Measurements from ENCODE around the gene TNFRSF18.
"Not testable (repeated sequence)": the region's sequence is repeated elsewhere in the genome, so short reads cannot be mapped to it uniquely, and the experiment has no call there.

TNFRSF18 gene

GRCh38 chr1:1178794-1179331 lies 27.5 kb downstream of the TNFRSF18 start:
- no peak for DNase-seq (ENCODE audit: low read depth)
- no peak for TF ChIP-seq CTCF (IDR thresholded peaks at IDR 0.05; ENCODE audit: low read length, missing control alignments)
- H3K4me3 ChIP-seq (replicated peaks; ENCODE audit: low read depth, low read length) = no peak overlapping the region

GRCh38 chr1:1177452-1178206 lies 28.8 kb downstream of the TNFRSF18 start:
- no peak for TF ChIP-seq CTCF (IDR thresholded peaks at IDR 0.05; ENCODE audit: low read length, missing control alignments)
- no peak overlapping the region for H3K4me3 ChIP-seq (replicated peaks; ENCODE audit: low read depth, low read length)
- no peak for DNase-seq (ENCODE audit: low read depth)

- no peak overlapping the region for H3K4me3 ChIP-seq (replicated peaks; ENCODE audit: low read depth, low read length)
- DNase-seq (ENCODE audit: low read depth) = no peak
- TF ChIP-seq CTCF (IDR thresholded peaks at IDR 0.05; ENCODE audit: low read length, missing control alignments) = no peak
These were observed 29.5 kb downstream of the TNFRSF18 start for GRCh38 chr1:1176931-1177330.

GRCh38 chr1:1176063-1176761 lies 30.2 kb downstream of the TNFRSF18 start:
- not testable (repeated sequence) for DNase-seq (ENCODE audit: low read depth); H3K4me3 ChIP-seq (replicated peaks; ENCODE audit: low read depth, low read length)

GRCh38 chr1:1175221-1176062 lies 30.9 kb downstream of the TNFRSF18 start:
- no peak for DNase-seq (ENCODE audit: low read depth)
- no peak for TF ChIP-seq CTCF (IDR thresholded peaks at IDR 0.05; ENCODE audit: low read length, missing control alignments)

GRCh38 chr1:1173793-1174415 lies 32.5 kb downstream of the TNFRSF18 start, which contains the start of gene TTLL10:
Gene TTLL10 (plus strand): TSS chr1:1173880. CDS start chr1:1179216, 5,336 bp downstream.
- H3K4me3 ChIP-seq (replicated peaks; ENCODE audit: low read depth, low read length) = no peak within 1 kb of the TSS
- no peak for DNase-seq (ENCODE audit: low read depth)
- no peak for TF ChIP-seq CTCF (IDR thresholded peaks at IDR 0.05; ENCODE audit: low read length, missing control alignments)

More at GRCh38 chr1:1175221-1176062, 30.9 kb downstream of the TNFRSF18 start:
- no peak overlapping the region for H3K4me3 ChIP-seq (replicated peaks; ENCODE audit: low read depth, low read length)
